GM12891 (cell line): Measurements from ENCODE around the gene BRSK2.

ENCODE experiments used
- POLR2A ChIP-seq: IDR thresholded peaks from 2 replicates; pipeline ENCODE4 v1.6.1; 2011; ENCODE audit warnings: low read depth, low read length, control low read depth
- POLR2AphosphoS5 ChIP-seq: IDR thresholded peaks from 2 replicates; pipeline ENCODE4 v1.6.1; 2011; ENCODE audit warnings: low read depth, low read length, control low read depth

GRCh38 chr11:1443737-1444136 is 54.0 kb downstream of the BRSK2 start:
- TF ChIP-seq POLR2A (no peak), POLR2AphosphoS5 (no peak)
